Vagina (tissue), 2 donors: Measurements from ENCODE around the gene RPS6KA5. TPM values are rescaled to one million over a fixed set of nuclear protein-coding genes. Genes with fewer than 3 reads are reported as not detected.

Experiments
- DNase-seq, 2 donors: peaks; one replicate each; pipeline ENCODE4 v3.0.0-alpha.2; 2017; ENCODE audit errors: extremely low spot score in 2 of 2
- H3K27ac ChIP-seq: fragments of 200-600 bp; sonication (generic); one replicate; pipeline ENCODE4 v1.5.1; 2019
- H3K27me3 ChIP-seq: fragments of 200-600 bp; sonication (generic); one replicate; pipeline ENCODE4 v1.5.1; 2019
- H3K36me3 ChIP-seq, 2 donors: fragments of 200-600 bp; sonication (generic); one replicate each; pipeline ENCODE4 v1.5.1; 2017 to 2019
- H3K4me1 ChIP-seq: fragments of 200-600 bp; sonication (generic); one replicate; pipeline ENCODE4 v1.5.1; 2019
- H3K4me3 ChIP-seq, 2 donors: fragments of 200-600 bp; sonication (generic); 1 replicate in 1 of 2; 2 replicates in 1 of 2; pipeline ENCODE4 v1.5.1; 2016 to 2019
- H3K9me3 ChIP-seq: fragments of 200-600 bp; sonication (generic); one replicate; pipeline ENCODE4 v1.5.1; 2019
- POLR2A ChIP-seq, 2 donors: fragments of 450-650 bp; IDR thresholded peaks; one replicate each; pipeline ENCODE4 v1.6.1; 2017; ENCODE audit warnings: antibody characterized with exemption in 2 of 2, mild to moderate bottlenecking in 2 of 2, moderate library complexity in 2 of 2
- POLR2AphosphoS5 ChIP-seq, 2 donors: sonication (generic); formaldehyde crosslinking; IDR thresholded peaks; one replicate each; pipeline ENCODE4 v1.9.0; 2017; ENCODE audit warnings: antibody characterized with exemption in 2 of 2, mild to moderate bottlenecking in 2 of 2, low read depth in 1 of 2; ENCODE audit not compliant: insufficient read depth in 1 of 2
- intact Hi-C: fragments of 100-400 bp; cut with DNase I; formaldehyde crosslinking; loops from one replicate; pipeline ENCODE4 v1.15.1; 2023
- total RNA-seq: library from RNA; depleted of rRNA; stranded (reverse); fragments of >200 nt; gene quantifications from one replicate; pipeline ENCODE4 v1.2.3, GENCODE V29; 2016
- TF ChIP-seq, protein P1 (sequence below), 3 experiments: fragments of 450-650 bp in 2 of 3; fragments of 200-600 bp in 1 of 3; sonication (generic) in 1 of 3; IDR thresholded peaks; one replicate each; pipeline ENCODE4 v1.5.1; 2017 to 2019; ENCODE audit warnings: antibody characterized with exemption in 3 of 3, mild to moderate bottlenecking in 2 of 3, moderate library complexity in 2 of 3

The RPS6KA5 gene
- total RNA-seq, 1 donor from 2014 or later: 5.2 TPM

- peaks cover 4% of the 10 kb centered on the region for H3K9me3 ChIP-seq
- no peaks in the 10 kb centered on the region for H3K4me1 ChIP-seq
- no peak for TF ChIP-seq POLR2A (IDR thresholded peaks at IDR 0.05)
- TF ChIP-seq POLR2AphosphoS5 (IDR thresholded peaks at IDR 0.05; ENCODE audit: insufficient read depth in 1 of 2, low read depth in 1 of 2): no peak
- TF ChIP-seq, protein P1, sequence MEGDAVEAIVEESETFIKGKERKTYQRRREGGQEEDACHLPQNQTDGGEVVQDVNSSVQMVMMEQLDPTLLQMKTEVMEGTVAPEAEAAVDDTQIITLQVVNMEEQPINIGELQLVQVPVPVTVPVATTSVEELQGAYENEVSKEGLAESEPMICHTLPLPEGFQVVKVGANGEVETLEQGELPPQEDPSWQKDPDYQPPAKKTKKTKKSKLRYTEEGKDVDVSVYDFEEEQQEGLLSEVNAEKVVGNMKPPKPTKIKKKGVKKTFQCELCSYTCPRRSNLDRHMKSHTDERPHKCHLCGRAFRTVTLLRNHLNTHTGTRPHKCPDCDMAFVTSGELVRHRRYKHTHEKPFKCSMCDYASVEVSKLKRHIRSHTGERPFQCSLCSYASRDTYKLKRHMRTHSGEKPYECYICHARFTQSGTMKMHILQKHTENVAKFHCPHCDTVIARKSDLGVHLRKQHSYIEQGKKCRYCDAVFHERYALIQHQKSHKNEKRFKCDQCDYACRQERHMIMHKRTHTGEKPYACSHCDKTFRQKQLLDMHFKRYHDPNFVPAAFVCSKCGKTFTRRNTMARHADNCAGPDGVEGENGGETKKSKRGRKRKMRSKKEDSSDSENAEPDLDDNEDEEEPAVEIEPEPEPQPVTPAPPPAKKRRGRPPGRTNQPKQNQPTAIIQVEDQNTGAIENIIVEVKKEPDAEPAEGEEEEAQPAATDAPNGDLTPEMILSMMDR (IDR thresholded peaks at IDR 0.05): no peak
- no peaks in the 10 kb centered on the region for H3K36me3 ChIP-seq
- H3K27me3 ChIP-seq: no peaks in the 10 kb centered on the region
- no peak for DNase-seq
- no peak overlapping the region for H3K4me3 ChIP-seq
- H3K27ac ChIP-seq: no peak overlapping the region
- intact Hi-C loops: no loop called here
These were observed 90.8 kb downstream of the RPS6KA5 start for GRCh38 chr14:90969531-90970166.

DNA sequence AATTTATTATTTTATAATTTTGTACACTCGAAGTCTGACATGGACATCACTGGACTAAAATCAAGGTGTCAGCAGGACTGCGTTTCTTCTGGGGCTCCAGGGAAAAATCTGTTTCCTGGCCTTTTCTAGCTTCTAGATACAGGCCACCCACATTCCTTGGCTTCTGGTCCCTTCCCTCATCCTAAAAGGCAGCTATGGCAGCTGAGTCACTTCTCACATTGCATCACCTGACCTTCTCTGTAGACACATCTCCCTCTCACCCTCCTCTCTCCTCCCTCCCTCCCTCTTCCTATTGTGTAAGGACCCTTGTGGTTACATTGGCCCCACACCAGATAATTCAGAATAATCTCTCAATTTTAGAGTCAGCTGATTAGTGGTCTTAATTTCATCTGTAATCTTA lies 92.4 kb downstream of the RPS6KA5 start:
- no peaks in the 10 kb centered on the region for H3K36me3 ChIP-seq
- TF ChIP-seq POLR2AphosphoS5 (IDR thresholded peaks at IDR 0.05; ENCODE audit: insufficient read depth in 1 of 2, low read depth in 1 of 2) (no peak), POLR2A (IDR thresholded peaks at IDR 0.05) (no peak)
- TF ChIP-seq, protein P1 (IDR thresholded peaks at IDR 0.05): no peak
- no peak overlapping the region for H3K27ac ChIP-seq
- no peaks in the 10 kb centered on the region for H3K4me1 ChIP-seq
- DNase-seq: no peak
- H3K4me3 ChIP-seq: no peak overlapping the region
- H3K27me3 ChIP-seq: no peaks in the 10 kb centered on the region
- peaks cover 4% of the 10 kb centered on the region for H3K9me3 ChIP-seq
- intact Hi-C loops: no loop called here

DNA sequence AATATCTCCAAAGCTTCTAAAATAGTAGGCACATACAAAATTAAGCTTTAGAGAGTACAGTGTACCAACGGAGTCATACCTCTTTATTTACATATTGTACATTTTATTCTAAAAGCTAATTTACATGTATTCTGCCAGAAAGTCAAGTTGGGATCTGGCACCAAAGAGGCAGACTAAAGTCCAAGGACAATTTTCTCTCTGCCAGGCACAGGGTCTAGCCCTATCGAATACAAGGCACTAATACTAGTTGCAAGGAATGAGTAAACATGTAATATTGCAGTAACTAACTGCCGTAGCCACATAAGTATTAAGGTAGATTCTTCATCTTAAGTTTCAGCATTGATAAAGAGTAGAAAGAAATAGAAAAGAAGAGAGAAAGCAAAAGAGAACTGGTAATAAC lies 93.9 kb downstream of the RPS6KA5 start:
- no peaks in the 10 kb centered on the region for H3K27me3 ChIP-seq

DNA sequence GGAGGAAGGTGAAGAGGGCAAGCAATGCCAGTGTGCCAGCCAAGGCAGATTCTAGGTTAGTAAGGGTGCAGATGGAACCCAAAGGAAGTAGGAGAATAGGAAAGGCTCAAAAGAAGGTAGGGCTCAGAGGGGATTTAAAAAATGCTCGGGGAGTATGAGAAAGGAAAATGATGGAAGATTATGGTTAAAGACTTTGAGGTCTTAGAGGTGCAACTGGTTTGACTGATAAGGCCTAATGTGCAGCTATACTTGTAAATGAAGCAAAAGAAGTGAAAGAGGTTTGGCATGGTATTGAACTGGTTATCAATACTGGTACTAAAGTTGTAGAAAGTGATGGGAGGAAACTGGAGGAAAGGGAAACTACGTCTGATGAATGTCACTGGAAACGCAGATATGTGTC lies 94.7 kb downstream of the RPS6KA5 start:
- H3K27me3 ChIP-seq: no peaks in the 10 kb centered on the region
- no peak overlapping the region for H3K4me3 ChIP-seq
- TF ChIP-seq POLR2AphosphoS5 (IDR thresholded peaks at IDR 0.05; ENCODE audit: insufficient read depth in 1 of 2, low read depth in 1 of 2): no peak
- TF ChIP-seq, protein P1 (IDR thresholded peaks at IDR 0.05): no peak
- TF ChIP-seq POLR2A (IDR thresholded peaks at IDR 0.05): no peak
- H3K27ac ChIP-seq: no peak overlapping the region
- no peaks in the 10 kb centered on the region for H3K4me1 ChIP-seq
- no peak for DNase-seq
- H3K36me3 ChIP-seq: no peaks in the 10 kb centered on the region
- intact Hi-C loops: no loop called here
- H3K9me3 ChIP-seq: peaks cover 4% of the 10 kb centered on the region

More for the DNA sequence above, 93.9 kb downstream of the RPS6KA5 start:
- TF ChIP-seq, protein P1 (IDR thresholded peaks at IDR 0.05): no peak
- TF ChIP-seq POLR2A (IDR thresholded peaks at IDR 0.05): no peak
- no peak for TF ChIP-seq POLR2AphosphoS5 (IDR thresholded peaks at IDR 0.05; ENCODE audit: insufficient read depth in 1 of 2, low read depth in 1 of 2)
- no peaks in the 10 kb centered on the region for H3K4me1 ChIP-seq
- no peak overlapping the region for H3K4me3 ChIP-seq
- DNase-seq: no peak
- H3K36me3 ChIP-seq: no peaks in the 10 kb centered on the region
- H3K9me3 ChIP-seq: peaks cover 4% of the 10 kb centered on the region
- intact Hi-C loops: no loop called here
- H3K27ac ChIP-seq: no peak overlapping the region

GRCh38 chr14:90963343-90963742 lies 97.1 kb downstream of the RPS6KA5 start:
- H3K27ac ChIP-seq: no peak overlapping the region
- intact Hi-C loops: no loop called here
- no peaks in the 10 kb centered on the region for H3K27me3 ChIP-seq
- TF ChIP-seq POLR2AphosphoS5 (IDR thresholded peaks at IDR 0.05; ENCODE audit: insufficient read depth in 1 of 2, low read depth in 1 of 2) (no peak), POLR2A (IDR thresholded peaks at IDR 0.05) (no peak)
- TF ChIP-seq, protein P1 (IDR thresholded peaks at IDR 0.05): no peak
- no peaks in the 10 kb centered on the region for H3K36me3 ChIP-seq
- DNase-seq: no peak
- H3K4me1 ChIP-seq: no peaks in the 10 kb centered on the region
- H3K4me3 ChIP-seq: no peak overlapping the region
- H3K9me3 ChIP-seq: peaks cover 4% of the 10 kb centered on the region
